Breast epithelium (tissue), 3 donors: ENCODE measurements around the gene GHR.

Experiments
- POLR2A ChIP-seq: fragments of 450-650 bp; IDR thresholded peaks from one replicate; pipeline ENCODE4 v1.6.1; 2016; ENCODE audit warnings: antibody characterized with exemption, mild to moderate bottlenecking, moderate library complexity
- POLR2AphosphoS5 ChIP-seq, 3 donors: sonication (generic); formaldehyde crosslinking; IDR thresholded peaks; one replicate each; pipeline ENCODE4 v1.6.1; 2017; ENCODE audit warnings: antibody characterized with exemption in 3 of 3
- TF ChIP-seq, protein P1 (sequence below), 3 donors: fragments of 450-650 bp; IDR thresholded peaks; one replicate each; pipeline ENCODE4 v1.5.1; 2016 to 2017; ENCODE audit warnings: antibody characterized with exemption in 3 of 3, mild to moderate bottlenecking in 3 of 3, moderate library complexity in 3 of 3

DNA sequence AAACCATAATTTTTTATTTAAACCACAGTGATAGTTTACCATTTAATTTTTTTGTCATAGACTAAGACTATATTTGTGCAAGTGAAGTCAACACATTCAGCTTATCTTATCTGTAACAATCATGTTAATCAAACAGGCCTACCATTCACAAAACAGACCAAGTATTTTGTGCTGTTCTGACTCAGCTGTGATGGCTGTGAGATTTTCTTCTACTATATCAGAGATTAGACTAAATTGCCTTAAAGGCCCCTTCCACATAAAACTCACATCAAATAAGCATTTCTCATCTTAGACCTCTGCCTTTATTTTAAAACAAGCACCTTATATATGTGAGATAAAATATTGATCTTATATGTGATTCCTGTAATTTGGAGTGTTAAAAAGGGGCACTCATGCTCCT, 346.8 kb downstream of the GHR start:
- TF ChIP-seq, protein P1, sequence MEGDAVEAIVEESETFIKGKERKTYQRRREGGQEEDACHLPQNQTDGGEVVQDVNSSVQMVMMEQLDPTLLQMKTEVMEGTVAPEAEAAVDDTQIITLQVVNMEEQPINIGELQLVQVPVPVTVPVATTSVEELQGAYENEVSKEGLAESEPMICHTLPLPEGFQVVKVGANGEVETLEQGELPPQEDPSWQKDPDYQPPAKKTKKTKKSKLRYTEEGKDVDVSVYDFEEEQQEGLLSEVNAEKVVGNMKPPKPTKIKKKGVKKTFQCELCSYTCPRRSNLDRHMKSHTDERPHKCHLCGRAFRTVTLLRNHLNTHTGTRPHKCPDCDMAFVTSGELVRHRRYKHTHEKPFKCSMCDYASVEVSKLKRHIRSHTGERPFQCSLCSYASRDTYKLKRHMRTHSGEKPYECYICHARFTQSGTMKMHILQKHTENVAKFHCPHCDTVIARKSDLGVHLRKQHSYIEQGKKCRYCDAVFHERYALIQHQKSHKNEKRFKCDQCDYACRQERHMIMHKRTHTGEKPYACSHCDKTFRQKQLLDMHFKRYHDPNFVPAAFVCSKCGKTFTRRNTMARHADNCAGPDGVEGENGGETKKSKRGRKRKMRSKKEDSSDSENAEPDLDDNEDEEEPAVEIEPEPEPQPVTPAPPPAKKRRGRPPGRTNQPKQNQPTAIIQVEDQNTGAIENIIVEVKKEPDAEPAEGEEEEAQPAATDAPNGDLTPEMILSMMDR (IDR thresholded peaks at IDR 0.05), result no peak
- TF ChIP-seq POLR2A (no peak), POLR2AphosphoS5 (IDR thresholded peaks at IDR 0.05) (no peak)
